Uterus (tissue), 4 donors: Measurements from ENCODE around the gene MYL10. TPM values are rescaled to one million over a fixed set of nuclear protein-coding genes. Genes with fewer than 3 reads are reported as not detected.

ENCODE experiments used
- DNase-seq, 2 donors: peaks; one replicate each; pipeline ENCODE4 v3.0.0-alpha.2; 2019 to 2020
- H3K27ac ChIP-seq, 2 donors: fragments of 200-600 bp; sonication (generic); 1 replicate in 1 of 2; 2 replicates in 1 of 2; pipeline ENCODE4 v1.5.1; 2016 to 2018
- H3K27me3 ChIP-seq, 2 donors: fragments of 200-600 bp; sonication (generic); one replicate each; pipeline ENCODE4 v1.5.1; 2018 to 2019; ENCODE audit warnings: control low read depth in 1 of 2
- H3K36me3 ChIP-seq, 2 donors: fragments of 200-600 bp; sonication (generic); one replicate each; pipeline ENCODE4 v1.5.1; 2019; ENCODE audit warnings: control low read depth in 1 of 2
- H3K4me1 ChIP-seq, 2 donors: fragments of 200-600 bp; sonication (generic); one replicate each; pipeline ENCODE4 v1.5.1; 2018 to 2019; ENCODE audit warnings: control low read depth in 1 of 2
- H3K4me3 ChIP-seq, 2 donors: fragments of 200-600 bp; sonication (generic); 1 replicate in 1 of 2; 2 replicates in 1 of 2; pipeline ENCODE4 v1.5.1; 2018 to 2019; ENCODE audit warnings: mild to moderate bottlenecking in 1 of 2
- H3K9me3 ChIP-seq, 2 donors: fragments of 200-600 bp; sonication (generic); one replicate each; pipeline ENCODE4 v1.5.1; 2019; ENCODE audit warnings: control low read depth in 1 of 2
- CTCF ChIP-seq, 4 experiments: fragments of 200-600 bp in 2 of 4; fragments of 450-650 bp in 2 of 4; sonication (generic) in 2 of 4; IDR thresholded peaks; one replicate each; pipeline ENCODE4 v1.5.1; 2016 to 2019; ENCODE audit warnings: antibody characterized with exemption in 4 of 4, mild to moderate bottlenecking in 2 of 4, moderate library complexity in 1 of 4
- POLR2A ChIP-seq, 2 donors: fragments of 450-650 bp; IDR thresholded peaks; one replicate each; pipeline ENCODE4 v1.6.1; 2016; ENCODE audit warnings: antibody characterized with exemption in 2 of 2, mild to moderate bottlenecking in 1 of 2, moderate library complexity in 1 of 2
- intact Hi-C: fragments of 100-400 bp; cut with DNase I; formaldehyde crosslinking; loops from one replicate; pipeline ENCODE4 v1.15.1; 2023; ENCODE audit warnings: low total_unique reads
- total RNA-seq, 4 donors: library from RNA; depleted of rRNA in 3 of 4; stranded (reverse); fragments of >200 nt in 3 of 4; gene quantifications; one replicate each; pipeline versions ENCODE4 v1.1.0 to v1.2.4, GENCODE V29; 2014 to 2023
- donor health status: DM: yes; HTN: yes; CAD: no.

MYL10 gene
- total RNA-seq, 4 donors from 2014 or later = not detected

GRCh38 chr7:101614098-101614938, 14.8 kb downstream of the MYL10 start:
- no peak overlapping the region for H3K27ac ChIP-seq
- intact Hi-C loops = no loop called here
- H3K4me1 ChIP-seq = no peaks in the 10 kb centered on the region
- no peak overlapping the region for H3K4me3 ChIP-seq
- no peak for DNase-seq
- H3K9me3 ChIP-seq = no peaks in the 10 kb centered on the region
- H3K36me3 ChIP-seq = no peaks in the 10 kb centered on the region
- TF ChIP-seq CTCF (IDR thresholded peaks at IDR 0.05) (no peak), POLR2A (IDR thresholded peaks at IDR 0.05) (no peak)
- H3K27me3 ChIP-seq = no peaks in the 10 kb centered on the region

- Histone ChIP-seq H3K36me3 (no peaks in the 10 kb centered on the region), H3K4me1 (no peaks in the 10 kb centered on the region), H3K27me3 (no peaks in the 10 kb centered on the region), H3K27ac (no peak overlapping the region), H3K4me3 (no peak overlapping the region), H3K9me3 (no peaks in the 10 kb centered on the region)
- DNase-seq = no peak
- TF ChIP-seq POLR2A (IDR thresholded peaks at IDR 0.05) = no peak
- no peak for TF ChIP-seq CTCF (IDR thresholded peaks at IDR 0.05)
- intact Hi-C loops = no loop called here
Observed at GRCh38 chr7:101612885-101613515, 16.1 kb downstream of the MYL10 start.

- intact Hi-C loops = no loop called here
- no peak overlapping the region for H3K27ac ChIP-seq
- H3K4me1 ChIP-seq = no peaks in the 10 kb centered on the region
- H3K4me3 ChIP-seq = no peak overlapping the region
- no peak for DNase-seq
- H3K36me3 ChIP-seq = no peaks in the 10 kb centered on the region
- no peak for TF ChIP-seq POLR2A (IDR thresholded peaks at IDR 0.05)
- TF ChIP-seq CTCF (IDR thresholded peaks at IDR 0.05) = no peak
- H3K27me3 ChIP-seq = no peaks in the 10 kb centered on the region
- no peaks in the 10 kb centered on the region for H3K9me3 ChIP-seq
Observed at GRCh38 chr7:101608772-101609713, 20.1 kb downstream of the MYL10 start.

GRCh38 chr7:101606498-101606923, 22.6 kb downstream of the MYL10 start:
- Histone ChIP-seq H3K9me3 (no peaks in the 10 kb centered on the region), H3K4me3 (no peak overlapping the region), H3K27me3 (no peaks in the 10 kb centered on the region), H3K36me3 (no peaks in the 10 kb centered on the region), H3K27ac (no peak overlapping the region), H3K4me1 (no peaks in the 10 kb centered on the region)
- no peak for DNase-seq
- TF ChIP-seq POLR2A (IDR thresholded peaks at IDR 0.05) = no peak
- no peak for TF ChIP-seq CTCF (IDR thresholded peaks at IDR 0.05)
- intact Hi-C loops = no loop called here
